WTC11 (cell line): ENCODE measurements around the gene OCA2. TPM values are rescaled to one million over a fixed set of nuclear protein-coding genes. Genes with fewer than 3 reads are reported as not detected.

ENCODE experiments used
- ATAC-seq: fragments of 200-7000 bp; cut with Tn5 transposase; 2 replicates; pipeline ENCODE4 v1.10.0; 2021; ENCODE audit warnings: mild to moderate bottlenecking, moderate library complexity
- CTCF ChIA-PET: fragments of 300-600 bp; sonication (Branson Sonifier 250); formaldehyde crosslinking; loops from one replicate; lab custom pipeline; 2021; ENCODE audit warnings: antibody characterized with exemption; lab: Charles Lee
- POLR2A ChIA-PET: fragments of 350-600 bp; sonication (Branson Sonifier 250); formaldehyde crosslinking; loops from one replicate; lab custom pipeline; 2021; ENCODE audit warnings: antibody characterized with exemption; lab: Charles Lee
- DNase-seq: peaks from one replicate; pipeline ENCODE4 v3.0.0; 2021; ENCODE audit warnings: low spot score
- H3K27ac Mint-ChIP-seq: 2 replicates; pipeline ENCODE4 v1.8.0; 2021; ENCODE audit warnings: mixed read lengths
- H3K27me3 Mint-ChIP-seq: 2 replicates; pipeline ENCODE4 v1.8.0; 2021; ENCODE audit warnings: low read depth, mild to moderate bottlenecking, moderate library complexity, mixed read lengths
- H3K36me3 Mint-ChIP-seq: 2 replicates; pipeline ENCODE4 v1.8.0; 2021; ENCODE audit warnings: mixed read lengths
- H3K4me1 Mint-ChIP-seq: 2 replicates; pipeline ENCODE4 v1.8.0; 2022; ENCODE audit warnings: mixed read lengths
- H3K4me3 Mint-ChIP-seq: 2 replicates; pipeline ENCODE4 v1.8.0; 2021; ENCODE audit warnings: mild to moderate bottlenecking, moderate library complexity, mixed read lengths
- H3K9me3 Mint-ChIP-seq: 2 replicates; pipeline ENCODE4 v1.8.0; 2021; ENCODE audit warnings: mixed read lengths
- ESRRA ChIP-seq: sonication (generic); formaldehyde crosslinking; IDR thresholded peaks from 2 replicates; pipeline ENCODE4 v1.8.1; 2022; ENCODE audit warnings: mild to moderate bottlenecking, missing genetic modification reagents, borderline replicate concordance
- FOXP4 ChIP-seq: sonication (generic); formaldehyde crosslinking; IDR thresholded peaks from 2 replicates; pipeline ENCODE4 v1.8.0; 2022; ENCODE audit warnings: mild to moderate bottlenecking, missing genetic modification reagents
- JAZF1 ChIP-seq: fragments of 250-450 bp; sonication (Bioruptor Pico); IDR thresholded peaks from 2 replicates; pipeline ENCODE4 v1.9.0; 2021; ENCODE audit warnings: moderate library complexity, mild to moderate bottlenecking, inconsistent platforms
- KAT7 ChIP-seq: sonication (generic); formaldehyde crosslinking; IDR thresholded peaks from 2 replicates; pipeline ENCODE4 v1.8.1; 2023; ENCODE audit warnings: missing genetic modification reagents, mild to moderate bottlenecking, borderline replicate concordance
- NR2C2 ChIP-seq: sonication (generic); formaldehyde crosslinking; IDR thresholded peaks from 2 replicates; pipeline ENCODE4 v1.8.0; 2022; ENCODE audit warnings: mild to moderate bottlenecking, missing genetic modification reagents
- OVOL2 ChIP-seq: fragments of 250-450 bp; sonication (Bioruptor Pico); IDR thresholded peaks from 2 replicates; pipeline ENCODE4 v1.9.0; 2021; ENCODE audit warnings: mild to moderate bottlenecking, borderline replicate concordance
- PRDM15 ChIP-seq: sonication (generic); formaldehyde crosslinking; IDR thresholded peaks from 2 replicates; pipeline ENCODE4 v1.8.0; 2022; ENCODE audit warnings: missing genetic modification reagents
- SP1 ChIP-seq: sonication (generic); formaldehyde crosslinking; conservative IDR thresholded peaks from 2 replicates; pipeline ENCODE4 v1.8.1; 2022; ENCODE audit warnings: missing genetic modification reagents
- TEAD1 ChIP-seq: sonication (generic); formaldehyde crosslinking; IDR thresholded peaks from 2 replicates; pipeline ENCODE4 v1.8.0; 2022; ENCODE audit warnings: mild to moderate bottlenecking, missing genetic modification reagents
- TP53 ChIP-seq: sonication (generic); formaldehyde crosslinking; IDR thresholded peaks from 2 replicates; pipeline ENCODE4 v1.8.1; 2023; ENCODE audit warnings: mild to moderate bottlenecking, missing genetic modification reagents
- USF1 ChIP-seq: sonication (generic); formaldehyde crosslinking; IDR thresholded peaks from 2 replicates; pipeline ENCODE4 v1.8.0; 2022; ENCODE audit warnings: mild to moderate bottlenecking, missing genetic modification reagents
- ZBTB21 ChIP-seq: sonication (generic); formaldehyde crosslinking; IDR thresholded peaks from 2 replicates; pipeline ENCODE4 v1.8.1; 2023; ENCODE audit warnings: mild to moderate bottlenecking, missing genetic modification reagents, borderline replicate concordance
- ZNF138 ChIP-seq: sonication (generic); formaldehyde crosslinking; conservative IDR thresholded peaks from 2 replicates; pipeline ENCODE4 v1.8.1; 2022; ENCODE audit warnings: mild to moderate bottlenecking, moderate library complexity, missing genetic modification reagents
- ZNF263 ChIP-seq: sonication (generic); formaldehyde crosslinking; IDR thresholded peaks from 2 replicates; pipeline ENCODE4 v1.8.1; 2022; ENCODE audit warnings: low read depth, mild to moderate bottlenecking, moderate library complexity, missing genetic modification reagents
- ZNF423 ChIP-seq: fragments of 250-450 bp; sonication (Bioruptor Pico); IDR thresholded peaks from 2 replicates; pipeline ENCODE4 v2.1.2; 2022; ENCODE audit warnings: mild to moderate bottlenecking, moderate library complexity
- total RNA-seq: library from RNA; stranded (reverse); gene quantifications from 3 replicates; pipeline ENCODE4 v1.2.3, GENCODE V29; 2021
- TF ChIP-seq, protein P1 (sequence below): sonication (generic); formaldehyde crosslinking; IDR thresholded peaks from 2 replicates; pipeline ENCODE4 v1.8.1; 2022; ENCODE audit warnings: mild to moderate bottlenecking, moderate library complexity, missing genetic modification reagents
- TF ChIP-seq, protein P2 (sequence below): sonication (generic); formaldehyde crosslinking; IDR thresholded peaks from 2 replicates; pipeline ENCODE4 v1.8.1; 2023; ENCODE audit warnings: mild to moderate bottlenecking, missing genetic modification reagents
- TF ChIP-seq, protein P3 (sequence below): sonication (generic); formaldehyde crosslinking; IDR thresholded peaks from 2 replicates; pipeline ENCODE4 v1.8.1; 2022; ENCODE audit warnings: low read depth, mild to moderate bottlenecking, moderate library complexity, missing genetic modification reagents, borderline replicate concordance

OCA2 gene
- total RNA-seq, 1 experiment from 2014 or later, result 0.39 TPM

GRCh38 chr15:28129231-28129848, 30.2 kb upstream of the OCA2 start:
- Mint-ChIP-seq H3K4me1 (peaks cover 19% of the 10 kb centered on the region), H3K4me3 (no peak overlapping the region), H3K9me3 (no peaks in the 10 kb centered on the region), H3K36me3 (peaks cover 57% of the 10 kb centered on the region), H3K27me3 (no peaks in the 10 kb centered on the region)
- POLR2A ChIA-PET, result no interaction called here
- DNase-seq, result no peak
- no peak for TF ChIP-seq USF1
- no peak for TF ChIP-seq PRDM15 (CRISPR knock-in tag)
- TF ChIP-seq TEAD1, result no peak
- TF ChIP-seq ZNF423, result no peak
- no peak for TF ChIP-seq SP1 (CRISPR knock-in tag)
- no peak for TF ChIP-seq TP53
- no peak for TF ChIP-seq OVOL2 (CRISPR knock-in tag)
- TF ChIP-seq ZNF263, result no peak
- no peak for TF ChIP-seq KAT7 (CRISPR knock-in tag)
- TF ChIP-seq, protein P1, sequence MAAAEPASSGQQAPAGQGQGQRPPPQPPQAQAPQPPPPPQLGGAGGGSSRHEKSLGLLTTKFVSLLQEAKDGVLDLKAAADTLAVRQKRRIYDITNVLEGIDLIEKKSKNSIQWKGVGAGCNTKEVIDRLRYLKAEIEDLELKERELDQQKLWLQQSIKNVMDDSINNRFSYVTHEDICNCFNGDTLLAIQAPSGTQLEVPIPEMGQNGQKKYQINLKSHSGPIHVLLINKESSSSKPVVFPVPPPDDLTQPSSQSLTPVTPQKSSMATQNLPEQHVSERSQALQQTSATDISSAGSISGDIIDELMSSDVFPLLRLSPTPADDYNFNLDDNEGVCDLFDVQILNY (CRISPR knock-in tag), result no peak
- no peak for TF ChIP-seq ZNF138 (CRISPR knock-in tag)
- TF ChIP-seq NR2C2 (CRISPR knock-in tag), result no peak
- TF ChIP-seq ZBTB21, result no peak
- no peak for TF ChIP-seq JAZF1 (CRISPR knock-in tag)
- TF ChIP-seq, protein P2, sequence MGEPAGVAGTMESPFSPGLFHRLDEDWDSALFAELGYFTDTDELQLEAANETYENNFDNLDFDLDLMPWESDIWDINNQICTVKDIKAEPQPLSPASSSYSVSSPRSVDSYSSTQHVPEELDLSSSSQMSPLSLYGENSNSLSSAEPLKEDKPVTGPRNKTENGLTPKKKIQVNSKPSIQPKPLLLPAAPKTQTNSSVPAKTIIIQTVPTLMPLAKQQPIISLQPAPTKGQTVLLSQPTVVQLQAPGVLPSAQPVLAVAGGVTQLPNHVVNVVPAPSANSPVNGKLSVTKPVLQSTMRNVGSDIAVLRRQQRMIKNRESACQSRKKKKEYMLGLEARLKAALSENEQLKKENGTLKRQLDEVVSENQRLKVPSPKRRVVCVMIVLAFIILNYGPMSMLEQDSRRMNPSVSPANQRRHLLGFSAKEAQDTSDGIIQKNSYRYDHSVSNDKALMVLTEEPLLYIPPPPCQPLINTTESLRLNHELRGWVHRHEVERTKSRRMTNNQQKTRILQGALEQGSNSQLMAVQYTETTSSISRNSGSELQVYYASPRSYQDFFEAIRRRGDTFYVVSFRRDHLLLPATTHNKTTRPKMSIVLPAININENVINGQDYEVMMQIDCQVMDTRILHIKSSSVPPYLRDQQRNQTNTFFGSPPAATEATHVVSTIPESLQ (CRISPR knock-in tag), result no peak
- TF ChIP-seq FOXP4 (CRISPR knock-in tag), result no peak
- TF ChIP-seq, protein P3, sequence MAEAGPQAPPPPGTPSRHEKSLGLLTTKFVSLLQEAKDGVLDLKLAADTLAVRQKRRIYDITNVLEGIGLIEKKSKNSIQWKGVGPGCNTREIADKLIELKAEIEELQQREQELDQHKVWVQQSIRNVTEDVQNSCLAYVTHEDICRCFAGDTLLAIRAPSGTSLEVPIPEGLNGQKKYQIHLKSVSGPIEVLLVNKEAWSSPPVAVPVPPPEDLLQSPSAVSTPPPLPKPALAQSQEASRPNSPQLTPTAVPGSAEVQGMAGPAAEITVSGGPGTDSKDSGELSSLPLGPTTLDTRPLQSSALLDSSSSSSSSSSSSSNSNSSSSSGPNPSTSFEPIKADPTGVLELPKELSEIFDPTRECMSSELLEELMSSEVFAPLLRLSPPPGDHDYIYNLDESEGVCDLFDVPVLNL, result no peak
- TF ChIP-seq ESRRA (CRISPR knock-in tag), result no peak
- TF ChIP-seq, all 79 proteins: peak for 0
- H3K27ac Mint-ChIP-seq, result no peak overlapping the region
- CTCF ChIA-PET, result interaction anchor here (1.6 kb wide), 1 partner anchor 107 kb away, joined by 4 read pairs; no protein-coding TSS in a partner anchor
- ATAC-seq, result no peak
